ENCODE results near the gene CDH22.
A peak's percentile ranks its signal among the peaks of the same experiment; 100 is the strongest.

The CDH22 gene

DNA sequence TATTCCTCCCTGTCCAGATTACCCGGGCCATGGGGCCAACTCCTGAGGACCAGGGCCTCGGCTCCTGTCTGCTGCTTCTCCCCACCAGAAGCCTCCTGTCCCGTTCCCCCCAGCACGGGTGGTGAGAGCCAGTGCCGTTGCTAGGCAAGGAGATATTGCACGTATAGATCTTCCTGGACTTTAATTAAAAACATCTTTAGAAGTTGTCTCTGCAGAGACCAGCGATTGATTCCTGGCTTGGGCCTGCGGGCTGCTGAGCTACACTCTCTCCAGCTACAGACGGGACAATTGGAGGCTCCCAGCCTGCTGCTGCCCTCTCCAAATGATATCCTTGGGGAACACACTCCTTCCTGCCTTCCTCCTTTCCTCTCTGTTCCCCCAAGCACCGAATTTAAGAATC lies 74.6 kb downstream of the CDH22 start:
- DNase-seq = no peak

DNA sequence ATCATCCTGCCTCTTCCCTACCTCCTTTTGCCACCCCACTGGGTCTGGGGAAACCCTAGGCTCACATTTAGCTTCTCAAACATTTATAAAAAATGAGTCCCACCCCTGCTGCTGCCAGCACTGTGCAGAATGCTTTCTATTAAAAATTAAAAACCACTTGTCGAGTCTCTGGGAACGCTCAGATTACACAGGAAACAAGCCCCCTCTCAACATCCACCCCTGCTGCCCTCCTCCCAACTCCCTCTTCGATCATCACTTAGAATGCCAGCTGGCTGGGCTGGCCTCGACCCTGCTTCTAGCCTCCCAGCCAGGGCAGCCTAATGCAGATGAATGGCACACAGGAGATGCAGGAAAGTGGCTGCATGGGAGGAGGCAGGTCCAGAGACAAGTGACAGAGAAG lies 75.8 kb downstream of the CDH22 start:
- DNase-seq = peak; percentile 64

- DNase-seq = no peak
Measured at GRCh38 chr20:46230801-46231282, 77.5 kb downstream of the CDH22 start.

DNA sequence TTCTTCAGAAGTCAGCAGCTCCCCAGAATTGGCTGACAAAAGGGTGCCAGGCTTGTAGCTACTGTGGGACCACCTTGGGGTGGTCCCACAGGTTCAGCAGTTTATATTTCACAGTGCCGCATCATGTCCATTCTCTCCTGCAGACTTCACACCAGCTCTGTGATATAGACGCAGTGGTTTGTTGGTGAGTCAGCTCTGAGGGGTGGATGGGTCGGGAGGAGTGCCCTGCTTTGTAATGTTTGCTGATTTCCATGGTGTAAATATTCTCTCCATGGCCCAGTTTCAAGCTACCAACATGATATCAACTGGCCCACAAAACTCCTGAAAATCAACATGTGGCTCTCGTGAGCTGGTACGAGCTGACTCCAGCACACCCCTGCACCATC lies 78.2 kb downstream of the CDH22 start:
- no peak for DNase-seq

DNA sequence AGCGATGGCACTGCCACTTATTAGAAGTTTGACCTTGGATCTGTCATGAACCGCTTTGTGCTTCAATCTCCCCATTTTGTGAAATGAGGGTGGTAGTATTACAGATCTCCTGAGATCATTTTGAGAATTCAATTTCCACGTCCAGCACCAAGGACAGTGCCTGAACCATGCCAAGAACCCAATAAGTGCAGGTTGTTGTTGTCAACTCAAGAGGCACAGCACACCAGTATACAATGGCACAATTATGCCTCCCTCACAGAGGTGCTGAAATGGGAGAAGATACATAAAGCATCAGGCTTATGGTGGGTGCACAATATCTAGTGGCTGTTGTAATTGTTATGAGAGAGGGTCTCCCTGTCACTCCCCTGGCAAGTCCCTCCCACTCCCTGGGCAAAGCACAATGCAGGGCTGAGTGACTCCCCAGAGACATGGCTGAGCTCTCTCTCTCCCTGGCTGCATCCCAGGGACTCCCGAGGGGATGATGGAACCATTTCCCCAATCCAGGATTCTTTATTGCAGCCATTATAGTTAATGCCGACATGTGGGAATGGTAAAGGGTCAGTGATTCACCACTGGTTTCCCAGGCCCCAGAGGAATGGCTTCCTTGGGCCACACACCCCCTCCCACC lies 78.7 kb downstream of the CDH22 start:
- no peak for DNase-seq

- peak; percentile 50 for DNase-seq
Measured at GRCh38 chr20:46228670-46229069, 79.6 kb downstream of the CDH22 start.

DNA sequence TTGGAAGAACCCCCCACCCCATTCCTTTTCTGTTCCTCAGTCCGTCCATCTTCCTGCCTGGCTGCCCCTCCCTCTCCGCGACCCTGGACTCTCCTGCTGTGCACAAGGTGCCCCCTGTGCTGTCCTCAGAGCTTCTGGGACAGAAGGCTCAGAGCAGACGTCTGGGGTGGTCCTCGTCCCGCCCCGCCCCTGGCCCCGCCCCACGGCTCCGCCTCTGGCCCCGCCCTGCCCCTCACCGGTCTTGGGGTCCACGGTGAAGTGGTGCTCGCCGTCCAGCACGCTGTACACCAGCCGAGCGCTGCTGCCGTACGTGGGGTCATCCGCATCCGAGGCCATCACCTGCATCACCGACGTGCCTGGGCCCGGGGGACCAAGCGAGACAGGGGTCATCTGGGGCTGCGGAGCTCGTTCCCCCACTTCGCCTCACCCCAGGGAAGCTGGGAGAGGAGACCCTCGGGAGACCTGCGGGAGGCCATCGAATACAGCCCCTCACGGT lies 81.0 kb downstream of the CDH22 start:
- no peak for DNase-seq

- no peak for DNase-seq
Measured at GRCh38 chr20:46226602-46227001, 81.7 kb downstream of the CDH22 start.

DNA sequence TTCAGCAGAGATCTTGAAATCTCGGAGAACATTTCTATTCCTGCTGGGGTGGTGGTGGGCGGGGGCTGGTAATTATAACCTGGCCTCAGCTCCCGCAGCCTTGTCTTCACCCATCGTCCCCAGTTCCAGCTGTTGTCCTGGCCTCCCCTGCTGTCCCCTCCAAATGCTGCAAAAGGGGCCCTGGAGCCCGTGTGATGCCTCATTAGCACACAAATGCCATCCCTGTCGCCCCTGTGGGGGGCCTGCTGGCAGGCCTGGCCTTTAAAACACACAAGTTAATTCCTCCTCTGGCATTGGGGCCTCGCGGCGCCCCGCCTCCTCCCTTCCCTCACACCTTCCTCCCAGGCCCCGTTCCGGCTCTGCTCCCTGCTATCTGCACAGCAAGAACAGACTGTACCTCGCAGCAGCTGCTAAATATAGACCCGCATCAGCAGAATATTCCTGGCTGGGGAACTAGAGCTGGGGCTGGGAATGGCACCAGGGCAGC lies 85.7 kb downstream of the CDH22 start:
- DNase-seq = peak; percentile 69

- DNase-seq = no peak
Measured at GRCh38 chr20:46221256-46221833, 87.0 kb downstream of the CDH22 start.

DNA sequence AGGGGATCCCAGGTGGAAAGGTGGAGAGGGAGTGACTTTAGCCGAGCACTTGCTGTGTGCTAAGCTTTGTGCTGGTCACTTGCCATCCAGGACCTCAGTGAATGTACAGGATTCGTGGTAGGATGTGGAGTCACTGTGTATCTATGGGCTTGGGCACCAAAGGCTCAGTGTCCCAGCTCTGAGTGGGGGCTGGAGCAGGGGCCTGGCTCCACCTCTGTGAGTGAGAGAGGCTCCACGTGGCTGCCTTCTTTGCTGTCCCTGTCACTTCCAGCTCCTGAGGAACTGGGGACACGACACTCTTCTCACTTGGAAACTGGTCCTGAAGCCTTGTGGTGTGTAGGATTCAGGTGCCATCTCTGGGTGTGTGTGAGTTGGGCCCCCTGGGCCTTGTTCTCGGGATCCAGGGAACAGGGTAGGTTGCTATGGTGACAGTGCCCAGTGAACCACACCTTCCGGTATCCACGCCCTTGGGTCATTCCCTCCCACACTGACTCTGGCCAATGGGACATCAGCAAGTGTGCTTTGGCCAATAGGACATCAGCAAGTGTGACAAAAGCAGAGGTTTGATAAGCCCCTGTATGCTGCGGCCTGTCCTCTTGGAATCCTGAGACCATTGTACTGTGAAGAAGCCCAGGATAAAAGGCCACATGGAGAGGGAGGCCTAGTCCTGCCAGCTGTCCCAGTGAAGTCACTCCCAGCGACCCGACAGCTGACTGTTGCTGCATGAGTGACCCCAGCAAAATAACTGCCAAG lies 87.7 kb downstream of the CDH22 start:
- DNase-seq = peak; percentile 46

DNA sequence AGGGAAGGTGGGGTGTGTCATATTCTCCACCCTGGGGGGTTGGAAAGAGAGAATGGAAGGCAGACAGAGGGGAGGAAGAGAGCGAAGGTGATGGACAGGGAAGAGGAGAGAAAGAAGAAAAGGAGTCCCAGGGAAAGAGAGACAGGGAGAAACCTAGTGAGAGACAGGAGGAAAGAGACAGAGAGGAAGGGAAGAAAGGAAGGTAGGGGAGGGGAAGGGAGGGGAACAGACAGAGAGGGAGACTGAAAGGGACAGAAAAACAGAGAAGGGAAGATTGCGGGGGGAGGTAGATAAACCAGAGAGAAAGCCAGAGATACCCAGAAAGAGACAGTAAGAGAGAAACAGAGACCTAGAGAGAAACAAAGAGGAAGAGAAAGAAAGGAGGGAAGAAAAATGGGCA lies 88.4 kb downstream of the CDH22 start:
- DNase-seq = no peak

- no peak for DNase-seq
Measured at GRCh38 chr20:46219190-46219589, 89.1 kb downstream of the CDH22 start.

GRCh38 chr20:46218656-46219055 lies 89.6 kb downstream of the CDH22 start:
- no peak for DNase-seq

GRCh38 chr20:46217583-46217982 lies 90.7 kb downstream of the CDH22 start:
- no peak for DNase-seq

- DNase-seq = no peak
Measured at GRCh38 chr20:46216770-46217464, 91.4 kb downstream of the CDH22 start.

GRCh38 chr20:46215913-46216707 lies 92.2 kb downstream of the CDH22 start:
- peak; percentile 19 for DNase-seq

DNA sequence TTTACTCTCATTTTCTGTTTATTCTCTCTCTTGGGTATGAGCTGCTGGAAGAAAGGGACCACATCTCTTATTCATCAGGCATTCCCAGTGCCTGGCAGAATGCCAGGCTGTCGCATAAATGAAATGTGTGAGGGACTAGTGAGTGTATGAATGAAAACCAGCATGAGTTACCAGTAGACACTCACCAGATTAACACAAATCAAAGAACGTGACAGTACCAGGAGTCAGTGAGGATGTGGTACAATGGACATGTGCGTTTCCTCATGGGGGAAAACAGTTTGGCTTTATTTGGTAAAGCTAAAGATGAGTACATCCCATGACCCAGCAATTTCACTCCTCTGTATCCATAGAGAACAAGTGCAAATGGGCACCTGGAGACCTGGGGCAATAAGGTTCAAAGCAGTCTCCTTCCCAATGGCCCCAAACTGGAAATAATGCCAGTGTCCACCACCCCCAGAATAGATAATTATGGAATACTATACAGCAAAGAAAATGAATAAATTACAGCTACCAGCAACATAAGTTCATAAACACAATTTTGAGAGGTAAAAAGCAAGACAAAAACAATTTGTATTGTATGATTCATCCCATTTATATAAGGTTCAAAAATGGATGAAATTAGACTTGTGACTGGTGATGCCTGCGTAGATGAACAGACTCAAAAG lies 93.3 kb downstream of the CDH22 start:
- DNase-seq = peak; percentile 45

- DNase-seq = no peak
Measured at GRCh38 chr20:46213946-46214823, 94.1 kb downstream of the CDH22 start.

GRCh38 chr20:46212876-46213275 lies 95.4 kb downstream of the CDH22 start:
- no peak for DNase-seq

GRCh38 chr20:46212252-46212651 lies 96.0 kb downstream of the CDH22 start:
- no peak for DNase-seq
